WTC11 (cell line): Measurements from ENCODE around the gene JMJD7.

ENCODE experiments used
- AFF4 ChIP-seq: sonication (generic); formaldehyde crosslinking; IDR thresholded peaks from 2 replicates; pipeline ENCODE4 v1.8.1; 2023; ENCODE audit warnings: mild to moderate bottlenecking, missing genetic modification reagents, borderline replicate concordance
- CTCF ChIP-seq: fragments of 200-600 bp; IDR thresholded peaks from 2 replicates; pipeline ENCODE4 v1.8.0; 2022; ENCODE audit warnings: antibody characterized with exemption
- FOXK1 ChIP-seq: sonication (generic); formaldehyde crosslinking; IDR thresholded peaks from 2 replicates; pipeline ENCODE4 v1.8.0; 2022; ENCODE audit warnings: mild to moderate bottlenecking, moderate library complexity, missing genetic modification reagents
- KAT7 ChIP-seq: sonication (generic); formaldehyde crosslinking; IDR thresholded peaks from 2 replicates; pipeline ENCODE4 v1.8.1; 2023; ENCODE audit warnings: missing genetic modification reagents, mild to moderate bottlenecking, borderline replicate concordance
- MAX ChIP-seq: sonication (generic); formaldehyde crosslinking; IDR thresholded peaks from 2 replicates; pipeline ENCODE4 v1.8.0; 2022; ENCODE audit warnings: mild to moderate bottlenecking, missing genetic modification reagents
- PREB ChIP-seq: sonication (generic); formaldehyde crosslinking; IDR thresholded peaks from 2 replicates; pipeline ENCODE4 v1.8.1; 2022; ENCODE audit warnings: mild to moderate bottlenecking, missing genetic modification reagents, moderate library complexity, borderline replicate concordance
- SMAD3 ChIP-seq: sonication (generic); formaldehyde crosslinking; IDR thresholded peaks from 2 replicates; pipeline ENCODE4 v1.8.0; 2022; ENCODE audit warnings: missing genetic modification reagents, mild to moderate bottlenecking, borderline replicate concordance
- TEAD4 ChIP-seq: sonication (generic); formaldehyde crosslinking; IDR thresholded peaks from 2 replicates; pipeline ENCODE4 v1.8.0; 2022; ENCODE audit warnings: mild to moderate bottlenecking, missing genetic modification reagents
- ZBTB43 ChIP-seq: sonication (generic); formaldehyde crosslinking; IDR thresholded peaks from 2 replicates; pipeline ENCODE4 v1.8.1; 2023; ENCODE audit warnings: mild to moderate bottlenecking, missing genetic modification reagents
- ZNF263 ChIP-seq: sonication (generic); formaldehyde crosslinking; IDR thresholded peaks from 2 replicates; pipeline ENCODE4 v1.8.1; 2022; ENCODE audit warnings: low read depth, mild to moderate bottlenecking, moderate library complexity, missing genetic modification reagents
- TF ChIP-seq, protein P1 (sequence below): sonication (generic); formaldehyde crosslinking; IDR thresholded peaks from 2 replicates; pipeline ENCODE4 v1.8.1; 2023; ENCODE audit warnings: mild to moderate bottlenecking, missing genetic modification reagents, moderate library complexity
- TF ChIP-seq, protein P2 (sequence below): fragments of 250-450 bp; sonication (Bioruptor Pico); IDR thresholded peaks from 2 replicates; pipeline ENCODE4 v1.9.0; 2021; ENCODE audit warnings: mild to moderate bottlenecking
- TF ChIP-seq, protein P3 (sequence below): sonication (generic); formaldehyde crosslinking; IDR thresholded peaks from 2 replicates; pipeline ENCODE4 v1.8.1; 2023; ENCODE audit warnings: mild to moderate bottlenecking, moderate library complexity, missing genetic modification reagents

- no peak for TF ChIP-seq CTCF
- TF ChIP-seq FOXK1 (CRISPR knock-in tag): no peak
- no peak for TF ChIP-seq ZNF263 (CRISPR knock-in tag)
- no peak for TF ChIP-seq MAX (CRISPR knock-in tag)
- TF ChIP-seq, protein P1, sequence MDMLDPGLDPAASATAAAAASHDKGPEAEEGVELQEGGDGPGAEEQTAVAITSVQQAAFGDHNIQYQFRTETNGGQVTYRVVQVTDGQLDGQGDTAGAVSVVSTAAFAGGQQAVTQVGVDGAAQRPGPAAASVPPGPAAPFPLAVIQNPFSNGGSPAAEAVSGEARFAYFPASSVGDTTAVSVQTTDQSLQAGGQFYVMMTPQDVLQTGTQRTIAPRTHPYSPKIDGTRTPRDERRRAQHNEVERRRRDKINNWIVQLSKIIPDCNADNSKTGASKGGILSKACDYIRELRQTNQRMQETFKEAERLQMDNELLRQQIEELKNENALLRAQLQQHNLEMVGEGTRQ: no peak
- TF ChIP-seq, protein P2, sequence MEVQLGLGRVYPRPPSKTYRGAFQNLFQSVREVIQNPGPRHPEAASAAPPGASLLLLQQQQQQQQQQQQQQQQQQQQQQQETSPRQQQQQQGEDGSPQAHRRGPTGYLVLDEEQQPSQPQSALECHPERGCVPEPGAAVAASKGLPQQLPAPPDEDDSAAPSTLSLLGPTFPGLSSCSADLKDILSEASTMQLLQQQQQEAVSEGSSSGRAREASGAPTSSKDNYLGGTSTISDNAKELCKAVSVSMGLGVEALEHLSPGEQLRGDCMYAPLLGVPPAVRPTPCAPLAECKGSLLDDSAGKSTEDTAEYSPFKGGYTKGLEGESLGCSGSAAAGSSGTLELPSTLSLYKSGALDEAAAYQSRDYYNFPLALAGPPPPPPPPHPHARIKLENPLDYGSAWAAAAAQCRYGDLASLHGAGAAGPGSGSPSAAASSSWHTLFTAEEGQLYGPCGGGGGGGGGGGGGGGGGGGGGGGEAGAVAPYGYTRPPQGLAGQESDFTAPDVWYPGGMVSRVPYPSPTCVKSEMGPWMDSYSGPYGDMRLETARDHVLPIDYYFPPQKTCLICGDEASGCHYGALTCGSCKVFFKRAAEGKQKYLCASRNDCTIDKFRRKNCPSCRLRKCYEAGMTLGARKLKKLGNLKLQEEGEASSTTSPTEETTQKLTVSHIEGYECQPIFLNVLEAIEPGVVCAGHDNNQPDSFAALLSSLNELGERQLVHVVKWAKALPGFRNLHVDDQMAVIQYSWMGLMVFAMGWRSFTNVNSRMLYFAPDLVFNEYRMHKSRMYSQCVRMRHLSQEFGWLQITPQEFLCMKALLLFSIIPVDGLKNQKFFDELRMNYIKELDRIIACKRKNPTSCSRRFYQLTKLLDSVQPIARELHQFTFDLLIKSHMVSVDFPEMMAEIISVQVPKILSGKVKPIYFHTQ: no peak
- TF ChIP-seq TEAD4 (CRISPR knock-in tag): no peak
- TF ChIP-seq SMAD3 (CRISPR knock-in tag): no peak
- no peak for TF ChIP-seq PREB (CRISPR knock-in tag)
- TF ChIP-seq KAT7 (CRISPR knock-in tag): no peak
- TF ChIP-seq, protein P3, sequence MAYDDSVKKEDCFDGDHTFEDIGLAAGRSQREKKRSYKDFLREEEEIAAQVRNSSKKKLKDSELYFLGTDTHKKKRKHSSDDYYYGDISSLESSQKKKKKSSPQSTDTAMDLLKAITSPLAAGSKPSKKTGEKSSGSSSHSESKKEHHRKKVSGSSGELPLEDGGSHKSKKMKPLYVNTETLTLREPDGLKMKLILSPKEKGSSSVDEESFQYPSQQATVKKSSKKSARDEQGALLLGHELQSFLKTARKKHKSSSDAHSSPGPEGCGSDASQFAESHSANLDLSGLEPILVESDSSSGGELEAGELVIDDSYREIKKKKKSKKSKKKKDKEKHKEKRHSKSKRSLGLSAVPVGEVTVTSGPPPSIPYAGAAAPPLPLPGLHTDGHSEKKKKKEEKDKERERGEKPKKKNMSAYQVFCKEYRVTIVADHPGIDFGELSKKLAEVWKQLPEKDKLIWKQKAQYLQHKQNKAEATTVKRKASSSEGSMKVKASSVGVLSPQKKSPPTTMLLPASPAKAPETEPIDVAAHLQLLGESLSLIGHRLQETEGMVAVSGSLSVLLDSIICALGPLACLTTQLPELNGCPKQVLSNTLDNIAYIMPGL: no peak
- TF ChIP-seq ZBTB43: no peak
- no peak for TF ChIP-seq AFF4 (CRISPR knock-in tag)
Observed at GRCh38 chr15:41879321-41879845, 51.5 kb downstream of the JMJD7 start.
